Measurements from ENCODE around the gene BEST1. TPM values are rescaled to one million over a fixed set of nuclear protein-coding genes. Genes with fewer than 3 reads are reported as not detected.

BEST1 gene
- polyA plus RNA-seq, 2 of the 4 experiments (the other 2 are of a cell fraction), result 1.2 to 1.9 TPM

DNA sequence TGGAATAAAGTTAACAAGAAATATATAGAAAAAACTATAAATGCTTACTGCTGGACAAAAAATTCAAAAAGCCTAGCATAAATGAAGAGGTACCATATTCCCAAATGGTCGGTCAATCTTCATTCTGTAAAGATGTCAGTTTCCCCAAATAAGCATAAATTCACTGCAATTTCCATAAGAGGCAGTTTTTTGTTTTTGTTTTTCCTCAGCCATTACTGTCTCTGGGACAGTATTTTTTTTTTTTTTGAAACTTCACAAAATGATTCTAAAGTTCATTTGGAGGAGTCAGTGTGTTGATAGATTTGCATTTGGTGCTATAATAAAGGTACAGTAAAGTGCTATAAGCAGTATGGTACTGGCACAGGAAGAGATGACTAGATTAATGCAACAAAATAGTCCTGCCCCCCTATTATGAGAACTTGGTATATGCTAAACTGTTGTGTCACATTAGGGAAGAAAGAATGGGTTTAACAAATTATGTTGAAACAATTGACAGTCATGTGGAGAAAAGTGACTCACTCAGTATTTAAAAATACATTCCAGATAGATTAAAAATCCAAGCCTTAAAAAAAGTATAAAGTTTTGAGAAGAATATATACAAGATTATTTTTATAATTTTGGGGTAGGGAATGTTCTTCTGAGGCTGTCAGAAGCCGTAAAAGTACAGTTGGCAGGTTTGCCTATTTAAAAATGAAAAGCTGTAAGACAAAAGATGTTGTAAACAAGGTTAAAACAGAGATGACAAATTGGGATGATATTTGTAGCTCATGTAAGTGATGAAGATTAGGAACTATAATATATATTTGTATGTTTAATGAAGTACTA lies 19.9 kb downstream of the BEST1 start:
- ChIA-PET POLR2A (interaction anchor here (0.8 to 8.1 kb wide), 6 partner anchors 8 to 155 kb away, joined by 4 to 75 read pairs (median 19); no protein-coding TSS in a partner anchor), CTCF (interaction anchor here (0.6 to 12.9 kb wide), 11 partner anchors 23 to 173 kb away, joined by 3 to 92 read pairs (median 4); no protein-coding TSS in a partner anchor)
- no peaks in the 10 kb centered on the region for H3K9me3 ChIP-seq
- peaks cover 64% of the 10 kb centered on the region for H3K4me1 ChIP-seq
- H3K27ac ChIP-seq, result peak overlapping the region; percentile 97 to 99
- FAIRE-seq (no peak), ATAC-seq (no peak), DNase-seq (ENCODE audit: low read depth in 1 of 2, low spot score in 1 of 2) (peak in 1 of 2 experiments; percentile 57)
- peak overlapping the region; percentile 83 for H3K4me2 ChIP-seq
- no peak overlapping the region for H3K4me3 ChIP-seq
- 84% methylated on average over 2 of the region's 2 CpGs for WGBS (ENCODE audit: missing lambda C conversion rate)
- TF ChIP-seq REST (IDR thresholded peaks at IDR 0.05) (no peak), RNF2 (IDR thresholded peaks at IDR 0.05; ENCODE audit: borderline replicate concordance, low read depth) (no peak), CTCF (IDR thresholded peaks at IDR 0.05) (no peak), ATOH8 (CRISPR knock-in tag; IDR thresholded peaks at IDR 0.05; ENCODE audit: low read depth) (no peak), ZFP36 (IDR thresholded peaks at IDR 0.05; ENCODE audit: borderline replicate concordance, partially characterized antibody) (no peak), CHD2 (IDR thresholded peaks at IDR 0.05; ENCODE audit: low read length, partially characterized antibody) (no peak), MAFK (IDR thresholded peaks at IDR 0.05; ENCODE audit: partially characterized antibody) (peak; percentile 8), EP300 (IDR thresholded peaks at IDR 0.05) (peak in 1 of 2 experiments; percentile 39; a peak in 1 of 5 replicates), FOSL2 (IDR thresholded peaks at IDR 0.05) (peak; percentile 58), FOSL2 (CRISPR knock-in tag; IDR thresholded peaks at IDR 0.05) (peak; percentile 91), MAX (IDR thresholded peaks at IDR 0.05) (no peak), MYC (IDR thresholded peaks at IDR 0.05; ENCODE audit: borderline replicate concordance, low read length) (no peak), BCL3 (IDR thresholded peaks at IDR 0.05) (no peak), CEBPB (IDR thresholded peaks at IDR 0.05) (peak; percentile 60 to 75; a peak in 3 of 4 replicates), PHF8 (IDR thresholded peaks at IDR 0.05; ENCODE audit: borderline replicate concordance, low read depth) (no peak), JUNB (IDR thresholded peaks at IDR 0.05) (peak; percentile 63), EHMT2 (IDR thresholded peaks at IDR 0.05; ENCODE audit: low read depth) (no peak), EHF (CRISPR knock-in tag; IDR thresholded peaks at IDR 0.05) (no peak)
- TF ChIP-seq, protein P1, sequence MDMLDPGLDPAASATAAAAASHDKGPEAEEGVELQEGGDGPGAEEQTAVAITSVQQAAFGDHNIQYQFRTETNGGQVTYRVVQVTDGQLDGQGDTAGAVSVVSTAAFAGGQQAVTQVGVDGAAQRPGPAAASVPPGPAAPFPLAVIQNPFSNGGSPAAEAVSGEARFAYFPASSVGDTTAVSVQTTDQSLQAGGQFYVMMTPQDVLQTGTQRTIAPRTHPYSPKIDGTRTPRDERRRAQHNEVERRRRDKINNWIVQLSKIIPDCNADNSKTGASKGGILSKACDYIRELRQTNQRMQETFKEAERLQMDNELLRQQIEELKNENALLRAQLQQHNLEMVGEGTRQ (IDR thresholded peaks at IDR 0.05), result peak; percentile 45; the same call in 1 of the 2 replicates
- TF ChIP-seq, protein P2, sequence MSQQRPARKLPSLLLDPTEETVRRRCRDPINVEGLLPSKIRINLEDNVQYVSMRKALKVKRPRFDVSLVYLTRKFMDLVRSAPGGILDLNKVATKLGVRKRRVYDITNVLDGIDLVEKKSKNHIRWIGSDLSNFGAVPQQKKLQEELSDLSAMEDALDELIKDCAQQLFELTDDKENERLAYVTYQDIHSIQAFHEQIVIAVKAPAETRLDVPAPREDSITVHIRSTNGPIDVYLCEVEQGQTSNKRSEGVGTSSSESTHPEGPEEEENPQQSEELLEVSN (IDR thresholded peaks at IDR 0.05; ENCODE audit: borderline replicate concordance, low read depth), result no peak

All from A549 (cell line).